ENCODE data around the gene COL4A1. TPM values are rescaled to one million over a fixed set of nuclear protein-coding genes. Genes with fewer than 3 reads are reported as not detected.

The COL4A1 gene
- total and polyA plus RNA-seq, 2 of the 13 experiments (the other 11 are each of a cell fraction or from before 2014, with no cell fraction given), result not detected

DNA sequence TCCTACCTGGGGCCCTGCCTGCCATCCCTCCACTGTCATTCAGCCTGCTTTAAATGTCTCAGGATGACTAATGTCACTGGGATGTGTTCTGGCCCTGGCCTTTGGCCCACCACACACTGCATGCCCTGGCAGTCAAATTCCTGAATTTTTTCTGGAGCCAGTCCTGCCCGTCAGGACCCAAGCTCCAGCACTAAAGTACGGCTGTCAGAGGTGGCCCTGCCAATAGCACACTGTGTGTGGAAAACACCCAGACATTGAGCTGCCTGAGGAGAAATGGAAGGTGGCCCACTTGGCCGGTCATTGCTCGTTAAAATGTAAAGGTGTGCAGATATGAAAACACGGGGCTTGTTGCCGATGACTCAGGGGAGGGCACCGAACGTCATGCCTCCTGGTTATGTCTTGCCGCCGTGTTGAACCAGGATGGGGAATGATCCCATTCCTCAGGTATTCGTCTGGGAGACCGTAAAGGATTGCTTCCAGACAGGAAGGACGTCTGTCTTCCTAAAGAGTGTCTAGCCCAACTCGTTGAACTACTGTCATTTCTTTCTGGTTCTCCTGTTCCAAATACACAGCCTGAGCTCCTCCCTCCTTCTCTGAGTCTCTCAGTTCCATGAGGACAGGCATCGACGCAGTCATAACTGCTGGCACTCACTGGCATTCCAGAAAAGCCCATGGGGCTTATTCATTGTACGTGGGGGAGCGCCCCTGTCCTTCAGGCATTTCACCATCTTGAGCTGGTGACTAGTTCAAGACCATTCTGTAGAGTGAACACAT lies 40.8 kb upstream of the COL4A1 start:
- Histone ChIP-seq H3K4me1 (ENCODE audit: insufficient read depth, low read length) (no peaks in the 10 kb centered on the region), H3K79me2 (ENCODE audit: insufficient read depth, low read length) (no peaks in the 10 kb centered on the region), H3K9me3 (ENCODE audit: low read length) (no peaks in the 10 kb centered on the region), H3K4me2 (ENCODE audit: low read depth, low read length) (no peak overlapping the region), H2AFZ (ENCODE audit: low read length) (no peak overlapping the region), H3K9ac (ENCODE audit: insufficient read depth, low read depth, low read length) (no peak overlapping the region), H3K4me3 (replicated peaks in 1 of 3; ENCODE audit: insufficient read depth in 1 of 3, low read depth in 2 of 3, low read length in 3 of 3) (no peak overlapping the region), H4K20me1 (ENCODE audit: insufficient read depth, low read length) (no peaks in the 10 kb centered on the region), H3K27ac (ENCODE audit: extremely low read length, insufficient read depth, low read length) (no peak overlapping the region), H3K36me3 (replicated peaks in 1 of 2; ENCODE audit: control insufficient read depth in 1 of 2, insufficient read depth in 2 of 2, low read length in 2 of 2) (no peaks in the 10 kb centered on the region), H3K27me3 (ENCODE audit: control insufficient read depth in 1 of 2, insufficient read depth in 2 of 2, low read length in 2 of 2) (peaks cover 2 to 41% of the 10 kb centered on the region in 2 experiments; a peak in 2 of 5 replicates)
- FAIRE-seq (no peak), ATAC-seq (peak; percentile 46), DNase-seq (ENCODE audit: low spot score) (peak; percentile 7)
- no TSS peak for BruUV-seq (replicated peaks)
- CTCF ChIA-PET (ENCODE audit: low intra/inter-chr PET ratio, low total read pairs), result no interaction called here
- POLR2A ChIA-PET, result no interaction called here
- TF ChIP-seq NR2F1 (CRISPR knock-in tag; IDR thresholded peaks at IDR 0.05) (peak in 1 of 2 experiments; percentile 36; a peak in 1 of 4 replicates), TEAD3 (CRISPR knock-in tag; optimal IDR thresholded peaks at IDR 0.05; ENCODE audit: borderline replicate concordance) (peak; percentile 14), FOSL2 (CRISPR knock-in tag; IDR thresholded peaks at IDR 0.05) (peak; percentile 54; the same call in 1 of the 2 replicates), ZBTB38 (CRISPR knock-in tag; IDR thresholded peaks at IDR 0.05) (no peak), ZNF460 (CRISPR knock-in tag; IDR thresholded peaks at IDR 0.05; ENCODE audit: borderline replicate concordance) (no peak)
- TF ChIP-seq, protein P1, sequence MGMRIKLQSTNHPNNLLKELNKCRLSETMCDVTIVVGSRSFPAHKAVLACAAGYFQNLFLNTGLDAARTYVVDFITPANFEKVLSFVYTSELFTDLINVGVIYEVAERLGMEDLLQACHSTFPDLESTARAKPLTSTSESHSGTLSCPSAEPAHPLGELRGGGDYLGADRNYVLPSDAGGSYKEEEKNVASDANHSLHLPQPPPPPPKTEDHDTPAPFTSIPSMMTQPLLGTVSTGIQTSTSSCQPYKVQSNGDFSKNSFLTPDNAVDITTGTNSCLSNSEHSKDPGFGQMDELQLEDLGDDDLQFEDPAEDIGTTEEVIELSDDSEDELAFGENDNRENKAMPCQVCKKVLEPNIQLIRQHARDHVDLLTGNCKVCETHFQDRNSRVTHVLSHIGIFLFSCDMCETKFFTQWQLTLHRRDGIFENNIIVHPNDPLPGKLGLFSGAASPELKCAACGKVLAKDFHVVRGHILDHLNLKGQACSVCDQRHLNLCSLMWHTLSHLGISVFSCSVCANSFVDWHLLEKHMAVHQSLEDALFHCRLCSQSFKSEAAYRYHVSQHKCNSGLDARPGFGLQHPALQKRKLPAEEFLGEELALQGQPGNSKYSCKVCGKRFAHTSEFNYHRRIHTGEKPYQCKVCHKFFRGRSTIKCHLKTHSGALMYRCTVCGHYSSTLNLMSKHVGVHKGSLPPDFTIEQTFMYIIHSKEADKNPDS (CRISPR knock-in tag; IDR thresholded peaks at IDR 0.05), result no peak
- TF ChIP-seq, protein P2, sequence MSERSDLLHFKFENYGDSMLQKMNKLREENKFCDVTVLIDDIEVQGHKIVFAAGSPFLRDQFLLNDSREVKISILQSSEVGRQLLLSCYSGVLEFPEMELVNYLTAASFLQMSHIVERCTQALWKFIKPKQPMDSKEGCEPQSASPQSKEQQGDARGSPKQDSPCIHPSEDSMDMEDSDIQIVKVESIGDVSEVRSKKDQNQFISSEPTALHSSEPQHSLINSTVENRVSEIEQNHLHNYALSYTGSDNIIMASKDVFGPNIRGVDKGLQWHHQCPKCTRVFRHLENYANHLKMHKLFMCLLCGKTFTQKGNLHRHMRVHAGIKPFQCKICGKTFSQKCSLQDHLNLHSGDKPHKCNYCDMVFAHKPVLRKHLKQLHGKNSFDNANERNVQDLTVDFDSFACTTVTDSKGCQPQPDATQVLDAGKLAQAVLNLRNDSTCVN (CRISPR knock-in tag; IDR thresholded peaks at IDR 0.05; ENCODE audit: borderline replicate concordance), result 0 out of 2 replicates have a peak, but pooled peaks have one; percentile 28
- 27% methylated on average over 9 of the region's 18 CpGs for WGBS (ENCODE audit: low lambda C conversion rate)
- in situ Hi-C loops (cut with HindIII; ENCODE audit: extremely low pct_ligation_motif_present, low pct_unique_long_range_greater_than_20kb), result no loop called here
- intact Hi-C loops (cut with micrococcal nuclease; ENCODE audit: unreplicated experiment), result no loop called here
